Lower lobe of right lung (tissue), 2 donors: ENCODE measurements around the gene USF3. TPM values are rescaled to one million over a fixed set of nuclear protein-coding genes. Genes with fewer than 3 reads are reported as not detected.
A peak's percentile ranks its signal among the peaks of the same experiment; 100 is the strongest.

Experiments used
- ATAC-seq, 2 donors: fragments of 200-7000 bp; cut with Tn5 transposase; one replicate each; pipeline ENCODE4 v1.9.1; 2020 to 2022; ENCODE audit warnings: mild to moderate bottlenecking in 2 of 2, moderate library complexity in 2 of 2
- DNase-seq: peaks from one replicate; pipeline ENCODE4 v3.0.0-alpha.2; 2020
- H3K27ac ChIP-seq: fragments of 200-600 bp; one replicate; pipeline ENCODE4 v1.8.0; 2022
- H3K27me3 ChIP-seq: fragments of 200-600 bp; one replicate; pipeline ENCODE4 v1.8.0; 2022; ENCODE audit warnings: low read depth
- H3K36me3 ChIP-seq: fragments of 200-600 bp; one replicate; pipeline ENCODE4 v1.8.0; 2022; ENCODE audit warnings: mild to moderate bottlenecking
- H3K4me1 ChIP-seq: fragments of 200-600 bp; one replicate; pipeline ENCODE4 v1.8.0; 2022
- H3K4me3 ChIP-seq: fragments of 200-600 bp; one replicate; pipeline ENCODE4 v1.8.0; 2022; ENCODE audit warnings: mild to moderate bottlenecking
- H3K9me3 ChIP-seq: fragments of 200-600 bp; one replicate; pipeline ENCODE4 v1.8.0; 2022
- CTCF ChIP-seq: fragments of 200-600 bp; IDR thresholded peaks from one replicate; pipeline ENCODE4 v1.8.0; 2022; ENCODE audit warnings: antibody characterized with exemption, mild to moderate bottlenecking
- intact Hi-C: fragments of 100-400 bp; cut with DNase I; formaldehyde crosslinking; loops from one replicate; pipeline ENCODE4 v1.11.0; 2022
- total RNA-seq: library from RNA; stranded (reverse); fragmentation: NEBNext Ultra II Directional; extraction: Animal tissue kit (Norgen Biotek cat#: 25700); gene quantifications from one replicate; pipeline ENCODE4 v1.2.1, GENCODE V29; 2021
- donor health status: DM: no; HTN: yes; CAD: no; lungs with severe emphysema.

USF3 gene
- total RNA-seq, 1 donor from 2014 or later, result 20.9 TPM

GRCh38 chr3:113620091-113620490, 76.4 kb downstream of the USF3 start:
- Histone ChIP-seq H3K4me3 (no peak overlapping the region), H3K9me3 (no peaks in the 10 kb centered on the region), H3K27ac (no peak overlapping the region), H3K27me3 (no peaks in the 10 kb centered on the region), H3K36me3 (no peaks in the 10 kb centered on the region), H3K4me1 (no peaks in the 10 kb centered on the region)
- intact Hi-C loops, result no loop called here
- TF ChIP-seq CTCF, result no peak
- no peak for ATAC-seq
- no peak for DNase-seq

- DNase-seq, result no peak
- intact Hi-C loops, result no loop called here
- no peaks in the 10 kb centered on the region for H3K27me3 ChIP-seq
- no peaks in the 10 kb centered on the region for H3K36me3 ChIP-seq
- H3K4me1 ChIP-seq, result peaks cover 11% of the 10 kb centered on the region
- no peak overlapping the region for H3K4me3 ChIP-seq
- TF ChIP-seq CTCF, result no peak
- no peak overlapping the region for H3K27ac ChIP-seq
- H3K9me3 ChIP-seq, result no peaks in the 10 kb centered on the region
- ATAC-seq, result no peak
Observed at GRCh38 chr3:113617726-113618125, 78.7 kb downstream of the USF3 start.

GRCh38 chr3:113615976-113616375, 80.5 kb downstream of the USF3 start:
- TF ChIP-seq CTCF, result no peak
- intact Hi-C loops, result no loop called here
- ATAC-seq (no peak), DNase-seq (no peak)
- Histone ChIP-seq H3K4me1 (peaks cover 11% of the 10 kb centered on the region), H3K4me3 (no peak overlapping the region), H3K9me3 (no peaks in the 10 kb centered on the region), H3K36me3 (no peaks in the 10 kb centered on the region), H3K27ac (no peak overlapping the region), H3K27me3 (no peaks in the 10 kb centered on the region)

GRCh38 chr3:113614402-113614801, 82.0 kb downstream of the USF3 start:
- intact Hi-C loops, result no loop called here
- Histone ChIP-seq H3K27me3 (no peaks in the 10 kb centered on the region), H3K27ac (peak overlapping the region; percentile 56), H3K36me3 (no peaks in the 10 kb centered on the region), H3K4me3 (no peak overlapping the region), H3K4me1 (peaks cover 11% of the 10 kb centered on the region), H3K9me3 (no peaks in the 10 kb centered on the region)
- no peak for DNase-seq
- ATAC-seq, result peak; percentile 32 to 54
- TF ChIP-seq CTCF, result no peak

GRCh38 chr3:113607219-113607596, 89.2 kb downstream of the USF3 start:
- H3K27ac ChIP-seq, result no peak overlapping the region
- intact Hi-C loops, result no loop called here
- H3K4me3 ChIP-seq, result no peak overlapping the region
- no peaks in the 10 kb centered on the region for H3K36me3 ChIP-seq
- no peak for TF ChIP-seq CTCF
- no peaks in the 10 kb centered on the region for H3K9me3 ChIP-seq
- DNase-seq, result no peak
- no peaks in the 10 kb centered on the region for H3K27me3 ChIP-seq
- peaks cover 5% of the 10 kb centered on the region for H3K4me1 ChIP-seq
- no peak for ATAC-seq
